Kasumi-1 (cell line): ENCODE results near the gene MYH3.
"Not testable (repeated sequence)": the region's sequence is repeated elsewhere in the genome, so short reads cannot be mapped to it uniquely, and the experiment has no call there.

Experiments used
- DNase-seq, 2 experiments: peaks; one replicate each; lab custom pipeline; 2025; lab: John Stamatoyannopoulos, UW

Gene MYH3

DNA sequence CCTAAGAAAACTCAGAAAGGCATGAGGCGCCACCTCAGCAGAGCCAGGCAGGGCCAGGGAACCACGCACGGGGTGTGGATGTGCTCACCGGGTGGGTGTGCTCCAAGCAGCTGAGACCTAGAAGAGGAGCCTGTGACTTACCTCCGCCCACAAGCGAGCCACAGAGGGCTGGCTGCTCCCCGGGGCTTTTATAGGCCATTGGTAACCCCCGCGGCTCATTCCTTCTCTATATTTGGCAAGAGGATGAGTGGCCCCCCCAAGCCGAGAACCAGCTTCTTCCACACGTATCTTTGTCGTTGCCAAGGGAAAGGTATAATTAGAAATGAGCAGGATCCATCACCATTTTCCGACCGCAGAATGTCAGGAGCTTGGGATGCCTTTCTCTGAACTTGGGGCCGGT lies at the start of gene MYH3:
Gene MYH3 (minus strand): TSS at position 162 of the 400 bp plus-strand sequence. CDS start 2,245 bp downstream, outside the sequence.
- no peak for DNase-seq

DNA sequence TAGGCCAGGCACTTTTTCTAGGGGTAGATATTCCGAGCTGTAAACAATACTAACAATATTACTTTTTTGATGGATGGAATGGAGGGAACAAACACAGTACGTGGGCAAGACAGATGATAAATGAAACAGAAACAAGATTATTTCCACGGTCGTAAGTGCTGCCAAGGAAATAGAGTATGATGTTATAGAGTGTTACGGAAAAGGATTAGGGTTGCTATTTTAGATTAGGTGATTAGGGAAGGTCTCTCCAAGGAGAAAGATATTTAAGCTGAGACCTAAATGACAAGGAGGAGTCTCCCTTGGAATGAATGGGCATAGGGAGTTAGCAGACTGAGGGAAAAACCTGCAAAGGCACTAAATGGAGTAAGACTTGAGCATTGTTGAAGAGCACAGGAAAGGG lies 48.6 kb upstream of the MYH3 start:
- no peak for DNase-seq

DNA sequence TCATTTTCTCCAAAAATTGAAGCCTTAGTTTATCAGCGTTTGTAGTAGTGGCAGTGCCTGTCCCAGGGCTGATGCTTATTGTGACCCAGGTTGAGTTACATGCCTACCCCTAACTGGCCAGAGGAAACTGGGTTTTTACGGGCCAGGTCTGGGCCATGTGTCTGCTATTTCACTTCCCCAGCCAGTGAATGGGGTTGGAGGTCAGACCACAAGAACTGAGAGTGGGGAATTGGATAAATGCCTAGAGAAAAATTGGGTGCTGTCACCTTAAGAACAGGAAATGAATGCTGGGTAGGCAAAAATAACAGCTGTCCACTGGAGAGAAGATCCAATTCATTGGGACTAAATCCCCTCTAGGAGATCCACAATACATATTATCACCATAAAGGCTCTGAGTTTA lies 45.5 kb upstream of the MYH3 start:
- DNase-seq: peak in 1 of 2 experiments; percentile 5

DNA sequence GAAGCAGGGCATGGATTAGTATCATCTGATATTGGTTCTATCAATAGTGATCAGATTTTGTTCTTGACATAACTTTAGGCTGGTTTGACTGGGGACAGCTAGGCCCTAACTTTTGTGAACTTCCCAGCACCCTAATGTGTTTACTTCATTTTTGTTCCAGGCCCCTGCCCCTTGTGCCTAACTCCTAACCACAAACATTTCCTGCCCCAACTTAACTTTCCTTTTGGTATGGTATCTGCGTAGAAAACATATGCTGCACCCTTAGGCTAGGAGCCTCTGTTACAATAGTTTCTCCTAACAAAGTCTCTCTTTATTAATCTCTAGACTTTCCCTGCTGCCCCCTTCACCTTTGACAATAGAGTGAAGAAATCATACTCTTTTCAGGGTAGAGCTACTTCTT lies 42.7 kb upstream of the MYH3 start:
- DNase-seq: peak; percentile 5 to 21

DNA sequence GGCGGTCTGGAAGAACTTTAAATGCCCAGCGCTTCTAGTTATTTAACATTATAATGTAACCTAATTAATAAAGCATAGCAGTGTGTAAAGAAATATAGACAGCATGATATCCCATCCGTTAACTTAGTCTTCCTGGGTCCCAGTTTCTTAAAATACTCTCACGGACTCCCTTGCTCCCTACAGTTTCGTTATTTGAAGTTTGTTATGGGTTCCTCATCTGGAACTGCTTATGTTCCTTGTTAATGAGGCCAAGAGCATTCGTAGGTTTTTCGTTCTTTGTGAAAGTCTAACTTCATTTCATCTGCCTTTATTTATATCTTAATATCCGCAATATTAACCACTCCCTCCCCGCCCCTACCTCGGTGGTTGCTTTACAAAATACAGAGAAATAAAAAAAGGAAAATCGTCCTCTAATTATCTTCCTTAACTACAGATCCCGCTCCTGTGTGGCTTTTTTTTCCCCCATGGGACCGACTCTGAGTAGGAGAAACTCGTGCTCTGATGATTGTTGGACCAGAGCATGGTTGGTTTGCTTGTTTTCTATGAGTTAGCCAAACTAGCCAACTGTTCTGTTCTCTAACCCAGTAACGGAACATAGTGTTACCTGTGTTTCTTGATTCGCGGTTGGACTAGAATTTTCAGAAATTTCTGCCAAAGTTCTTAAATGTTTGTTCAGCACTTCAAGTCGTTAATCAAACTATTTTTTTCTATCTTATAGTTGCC lies 41.1 kb upstream of the MYH3 start:
- peak in 1 of 2 experiments; percentile 1 for DNase-seq

DNA sequence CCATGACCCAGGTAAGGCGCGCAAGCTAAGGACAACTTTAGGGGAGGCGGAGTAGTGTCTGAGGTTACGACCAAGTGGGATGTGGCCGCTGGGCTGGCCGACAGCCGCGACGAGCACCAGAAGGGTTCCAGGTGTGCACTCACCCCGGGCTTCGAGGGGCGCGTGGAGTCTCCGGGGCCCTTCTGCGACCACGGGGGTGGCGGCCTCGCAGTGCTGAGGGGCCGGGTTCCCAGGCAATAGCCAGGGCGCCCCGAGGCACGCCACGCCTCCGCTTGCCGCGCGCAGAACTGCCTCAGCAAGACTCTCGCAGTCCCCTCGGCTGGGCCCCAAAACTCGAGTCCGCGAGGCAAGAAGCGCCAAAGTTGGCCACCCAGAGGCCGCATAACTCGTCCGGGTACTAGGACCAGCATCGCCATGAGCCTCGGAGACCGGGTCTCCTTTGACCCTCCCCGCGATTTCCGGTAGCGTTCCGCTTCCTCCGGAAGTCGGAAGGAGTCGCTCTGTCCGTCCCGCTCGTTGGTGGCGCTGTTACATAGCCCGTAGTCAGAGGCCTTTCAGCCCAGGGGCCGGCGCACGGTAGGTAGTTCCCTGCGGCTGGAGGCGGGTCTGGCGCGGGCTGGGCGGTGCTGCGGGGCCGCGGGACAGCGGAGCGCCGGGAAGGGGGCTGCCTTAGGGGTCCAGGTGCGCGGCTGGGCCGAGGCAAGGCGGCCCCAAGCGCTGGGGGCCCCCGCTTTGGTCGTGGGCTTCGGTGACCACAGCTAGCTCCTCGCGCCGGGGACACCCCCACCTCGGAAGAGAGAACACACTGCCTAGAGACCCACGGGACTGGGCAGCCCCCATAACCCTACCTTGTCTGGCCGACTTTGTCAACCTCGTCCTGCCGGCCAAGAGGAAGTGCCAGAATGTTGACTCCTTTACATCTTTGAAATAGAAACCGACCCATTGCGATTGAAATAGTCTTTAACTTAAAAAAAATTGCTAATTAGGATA lies 40.3 kb upstream of the MYH3 start, which contains the start of the genes ADPRM and SCO1:
Gene ADPRM (plus strand): TSS at position 503 of the 990 bp plus-strand sequence. CDS start 7,333 bp downstream, outside the sequence.
Gene SCO1 (minus strand): TSS at position 442 of the 990 bp plus-strand sequence. CDS start 26 bp downstream, at position 416.
- DNase-seq: peak; percentile 68 to 72

DNA sequence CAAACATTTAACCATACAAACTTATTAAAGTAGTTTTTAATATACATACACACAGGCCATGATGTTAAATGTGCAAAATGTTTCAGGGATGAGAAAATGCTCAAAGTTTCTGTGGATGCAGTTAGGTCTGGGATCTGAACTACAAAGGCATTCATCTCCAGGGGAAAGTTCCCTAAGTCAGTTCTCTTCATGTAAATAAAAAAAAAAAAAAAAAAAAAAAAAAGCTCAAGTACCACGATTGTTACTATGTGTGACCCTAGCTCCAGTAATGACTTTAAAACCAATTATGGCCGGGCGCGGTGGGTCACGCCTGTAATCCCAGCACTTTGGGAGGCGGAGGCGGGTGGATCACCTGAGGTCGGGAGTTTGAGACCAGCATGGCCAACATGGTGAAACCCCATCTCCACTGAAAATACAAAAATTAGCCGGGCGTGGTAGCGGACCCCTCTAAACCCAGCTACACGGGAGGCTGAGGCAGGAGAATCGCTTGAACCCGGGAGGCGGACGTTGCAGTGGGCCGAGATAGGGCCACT lies 38.8 kb upstream of the MYH3 start:
- DNase-seq: not testable (repeated sequence)

DNA sequence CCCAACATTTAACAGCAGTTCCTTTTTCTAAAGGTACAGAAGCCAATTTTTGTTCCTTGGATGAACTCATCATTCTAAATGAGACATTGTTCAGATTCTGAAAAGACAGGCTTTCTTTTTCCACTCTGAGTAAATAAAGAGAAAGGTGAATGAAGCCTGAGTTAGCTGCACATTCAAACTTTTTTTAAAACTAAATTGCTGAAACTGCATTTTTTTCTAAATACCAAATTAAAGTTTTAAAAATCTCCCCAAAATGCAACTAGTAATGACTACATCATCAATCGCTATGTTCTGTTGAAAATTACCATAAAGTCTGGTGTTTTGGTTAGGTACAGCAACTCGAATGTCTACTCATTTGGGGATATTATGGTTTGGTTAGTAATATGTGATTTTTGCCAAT lies 30.4 kb upstream of the MYH3 start:
- DNase-seq: no peak

DNA sequence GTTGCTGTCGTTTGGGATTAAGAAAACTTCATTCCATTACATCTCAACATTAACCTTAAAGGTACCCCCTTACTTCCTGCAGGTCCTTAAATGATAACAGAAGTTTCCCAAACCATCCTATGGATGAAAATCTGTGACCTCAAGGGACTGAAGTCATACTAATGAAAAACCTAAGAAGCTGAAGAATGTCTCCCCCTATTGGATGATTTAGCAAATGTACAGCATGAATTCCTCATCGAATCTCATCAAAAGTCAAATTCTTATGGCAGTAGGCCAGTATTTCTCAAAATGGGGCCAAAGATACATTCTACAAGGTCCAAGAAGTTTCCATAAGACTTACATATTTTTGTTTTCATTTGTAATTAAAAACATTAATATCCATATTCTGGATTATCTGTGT lies 26.7 kb upstream of the MYH3 start:
- DNase-seq: peak; percentile 34 to 52

DNA sequence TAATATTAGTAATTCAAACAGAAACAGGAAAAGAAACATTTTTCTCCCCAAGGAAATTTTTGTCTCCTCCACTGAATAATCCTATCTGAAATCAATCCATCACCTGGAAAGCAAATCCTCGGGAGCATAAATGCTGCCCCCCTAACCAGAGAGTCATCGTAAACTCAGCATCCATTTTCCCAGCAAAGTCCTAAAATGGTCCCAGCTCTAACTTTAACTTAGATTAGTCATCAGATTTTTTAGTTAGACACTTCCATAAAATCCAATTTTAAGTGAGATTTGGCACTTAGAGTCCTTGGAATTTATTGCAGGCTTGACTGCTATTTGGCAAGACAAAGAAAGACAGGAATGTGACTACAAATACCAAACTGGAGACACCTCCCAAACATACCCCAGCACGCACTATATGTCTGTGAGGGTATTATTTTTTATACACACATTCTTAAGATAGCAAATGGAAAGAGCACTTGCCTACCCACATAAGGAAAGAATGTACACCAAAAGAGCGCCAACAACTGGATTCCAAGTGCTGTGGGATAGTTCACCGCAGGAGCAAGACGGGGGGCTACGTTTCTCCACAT lies 24.8 kb upstream of the MYH3 start:
- no peak for DNase-seq

DNA sequence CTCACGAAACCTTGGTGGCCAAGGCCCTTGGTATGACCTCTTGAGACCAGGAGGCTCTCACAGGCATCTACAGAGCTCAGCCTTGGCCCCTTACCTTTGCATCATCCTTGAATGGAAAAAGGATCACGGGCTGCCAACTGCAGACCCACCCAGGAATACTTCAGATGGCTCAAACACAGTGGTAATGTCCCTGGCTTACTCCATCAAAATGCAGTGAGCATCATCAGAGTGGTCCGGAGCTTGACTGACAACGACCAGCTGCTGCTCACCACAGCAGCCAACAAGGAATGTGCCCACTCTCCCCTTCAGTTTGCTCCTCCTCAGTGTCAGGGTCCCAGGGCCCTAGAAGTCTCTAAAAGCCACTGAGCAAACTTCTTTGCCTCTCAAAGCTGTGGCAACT lies 17.6 kb upstream of the MYH3 start:
- no peak for DNase-seq

DNA sequence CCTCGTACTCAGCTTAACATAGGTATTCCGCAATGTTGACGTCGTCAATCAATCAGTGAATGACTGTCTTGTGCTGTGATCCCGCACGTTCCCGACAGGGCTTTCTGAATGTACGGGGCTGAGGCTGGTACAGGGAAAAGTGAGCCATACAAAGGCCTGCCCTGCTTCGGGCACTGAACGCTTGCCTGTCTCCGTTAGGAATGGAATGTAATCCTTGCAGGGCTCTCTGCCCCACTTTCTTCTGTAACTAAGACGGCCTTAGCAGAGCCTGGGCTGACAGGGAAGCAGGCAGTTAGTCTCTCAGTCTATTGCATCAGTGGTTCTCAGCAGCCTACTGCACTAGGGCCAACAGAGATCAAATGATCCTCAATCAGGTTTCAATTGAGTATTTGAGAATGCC lies 16.2 kb upstream of the MYH3 start:
- no peak for DNase-seq

DNA sequence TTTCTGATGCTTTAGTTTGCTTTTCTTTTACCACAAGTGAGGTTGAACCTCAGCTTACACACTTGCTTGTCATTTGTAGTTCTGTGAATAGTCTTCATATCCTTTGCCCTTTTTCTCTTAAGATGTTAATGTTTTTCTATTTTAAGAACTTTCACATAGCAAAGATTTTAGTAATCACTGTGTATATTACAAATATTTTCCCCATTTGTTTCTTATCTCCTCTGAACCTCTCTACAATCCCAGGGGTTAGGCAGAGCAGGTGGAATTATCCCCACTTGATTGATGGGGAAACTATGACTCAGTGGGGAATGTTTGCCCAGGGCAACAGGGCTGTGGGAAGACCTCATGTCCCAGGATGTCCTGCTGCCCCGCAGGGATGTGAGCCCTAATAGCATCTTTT lies 11.7 kb upstream of the MYH3 start:
- no peak for DNase-seq

DNA sequence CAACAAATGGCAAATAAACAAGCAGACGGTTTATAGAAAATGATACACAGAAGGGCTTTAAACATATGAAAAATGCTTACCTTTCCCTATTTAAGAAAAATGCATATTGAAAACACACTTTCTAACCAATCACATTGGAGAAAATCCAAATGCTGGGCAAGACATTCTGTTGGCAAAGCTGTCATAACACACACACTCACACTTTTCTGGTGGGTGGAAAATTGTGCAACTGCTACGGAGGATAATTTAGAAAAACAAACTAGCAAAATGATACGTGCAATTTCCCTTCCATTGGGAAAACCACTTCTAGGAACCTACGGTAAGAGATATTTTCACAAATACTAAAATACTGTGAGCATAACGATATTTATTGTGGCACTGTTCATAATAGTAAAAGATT lies 9.8 kb upstream of the MYH3 start:
- DNase-seq: no peak

DNA sequence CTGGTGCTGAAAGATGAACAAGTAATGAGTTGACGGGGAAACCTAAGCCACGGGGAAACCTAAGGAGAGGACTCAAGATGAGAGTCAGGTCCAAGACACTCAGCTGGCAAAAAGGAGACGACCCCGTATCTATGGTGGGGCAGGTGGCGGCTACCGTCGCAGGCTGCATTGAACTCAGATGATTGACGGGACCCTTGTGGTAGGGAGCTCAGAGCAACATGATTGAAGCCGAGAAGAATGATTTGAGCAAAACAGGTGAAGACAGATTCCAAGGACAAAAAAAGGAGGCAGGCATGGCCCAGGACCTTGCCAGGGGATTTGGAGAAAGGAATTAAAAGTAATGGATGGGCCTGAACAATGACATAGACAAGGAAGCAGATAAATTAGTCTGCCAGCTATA lies 7.5 kb upstream of the MYH3 start:
- DNase-seq: no peak

DNA sequence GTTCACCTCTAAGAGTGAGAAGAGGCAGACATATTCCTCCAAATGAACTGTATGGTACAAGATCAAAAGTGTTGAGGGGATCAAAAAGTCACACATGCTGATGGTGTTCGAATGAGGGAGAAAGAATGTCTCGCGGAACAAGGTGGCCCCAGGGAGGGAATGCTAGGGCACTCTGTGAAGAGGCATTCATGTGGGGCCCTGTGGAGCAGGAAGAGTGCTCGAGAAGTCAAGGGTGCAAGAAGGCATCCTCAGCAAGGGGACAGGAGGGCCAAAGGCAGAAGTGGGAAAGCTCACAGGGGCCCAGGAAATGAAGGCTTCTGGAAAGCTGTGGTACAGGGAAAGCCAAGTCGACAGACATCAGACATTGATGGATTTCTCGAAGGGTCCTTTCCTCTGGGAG lies 6.1 kb upstream of the MYH3 start:
- DNase-seq: no peak

DNA sequence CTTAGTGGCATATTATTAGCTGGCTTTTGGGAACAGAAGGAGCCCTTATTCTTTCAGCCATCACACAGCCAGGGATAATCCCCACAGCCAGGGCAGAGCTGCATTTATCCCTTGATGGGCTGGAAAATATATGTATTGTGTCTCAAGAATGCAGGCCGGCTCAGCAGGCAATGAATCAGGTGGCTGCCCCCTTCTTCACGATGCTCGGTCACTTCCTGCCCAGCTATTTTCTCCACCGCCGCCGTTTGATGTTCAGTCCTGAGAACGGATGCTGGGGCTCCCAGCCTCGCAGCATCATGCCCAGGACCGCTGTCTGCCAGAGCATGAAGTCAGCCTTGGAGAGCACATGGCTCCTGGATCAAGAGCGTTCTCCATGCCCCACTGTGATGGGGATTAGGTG lies 4.3 kb upstream of the MYH3 start:
- DNase-seq: no peak

DNA sequence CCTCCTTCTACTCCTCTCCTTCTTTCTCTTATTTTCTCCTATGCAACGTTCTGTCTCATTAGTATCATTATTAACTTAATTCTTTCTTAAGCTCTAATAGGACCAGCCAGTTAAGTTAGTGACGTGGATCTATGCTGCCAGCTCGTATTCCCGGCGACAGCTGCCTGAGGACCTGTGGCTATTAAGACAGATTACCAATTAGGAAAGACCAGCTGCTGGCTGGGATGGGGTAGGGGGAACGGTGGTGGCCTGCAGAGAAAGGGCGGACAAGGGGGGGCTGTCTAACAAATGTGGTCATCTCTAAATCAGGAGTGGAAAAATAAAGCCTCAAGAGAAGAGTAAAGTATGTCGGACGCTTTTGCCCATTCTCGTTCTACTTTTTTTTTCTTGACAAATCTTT lies 770 bp upstream of the MYH3 start:
- DNase-seq: no peak

DNA sequence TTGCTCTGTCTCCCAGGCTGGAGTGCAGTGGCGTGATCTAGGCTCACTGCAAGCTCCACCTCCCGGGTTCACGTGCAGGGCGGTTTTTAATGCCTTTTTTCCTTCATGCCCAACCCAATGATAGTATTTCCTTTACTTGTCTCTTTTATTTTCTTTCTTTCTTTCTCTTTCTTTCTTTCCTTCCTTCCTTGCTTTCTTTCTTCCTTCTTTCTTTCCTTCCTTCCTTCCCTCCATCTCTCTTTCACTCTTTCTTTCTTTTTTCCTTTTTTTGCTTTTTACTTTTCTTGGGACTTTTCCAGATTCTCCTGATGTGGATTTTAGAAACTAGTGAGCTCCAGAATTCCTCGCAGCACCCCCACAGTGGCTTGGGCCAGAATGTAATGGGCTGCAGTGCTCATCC lies 3.1 kb downstream of the MYH3 start:
- DNase-seq: no peak

DNA sequence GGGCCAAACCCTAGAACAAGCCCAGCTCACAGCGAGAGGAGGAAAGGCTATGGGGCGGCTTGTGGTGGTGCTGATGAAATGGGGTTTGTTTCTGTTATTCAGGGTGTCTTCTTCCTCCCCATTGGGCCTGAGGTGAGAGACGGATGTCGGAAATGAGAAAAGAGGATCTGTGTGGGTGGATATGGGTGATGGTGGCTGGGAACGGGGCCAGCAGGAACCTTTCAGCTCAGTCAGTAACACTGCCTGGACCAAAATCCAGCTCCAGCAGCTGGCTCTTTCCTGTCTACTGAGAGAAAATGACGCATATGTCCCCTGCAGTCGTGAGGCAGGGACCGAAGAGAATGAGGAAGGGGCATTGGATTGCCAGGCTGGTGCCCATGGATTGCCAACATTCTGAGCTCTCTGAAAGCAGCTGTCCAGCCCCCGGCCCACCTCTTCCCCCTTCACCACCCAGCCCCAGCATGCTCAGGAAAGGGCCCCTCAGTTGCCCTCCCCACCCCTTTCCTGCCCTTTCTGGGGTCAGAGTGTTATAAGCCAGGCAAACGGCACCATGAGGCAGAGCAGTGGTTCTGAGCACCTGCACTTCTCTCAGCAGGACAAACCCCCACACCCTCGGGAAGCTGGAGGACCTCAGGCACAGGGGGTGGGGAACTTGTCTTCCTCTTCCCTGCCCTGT lies 4.0 kb downstream of the MYH3 start:
- peak; percentile 68 to 74 for DNase-seq

DNA sequence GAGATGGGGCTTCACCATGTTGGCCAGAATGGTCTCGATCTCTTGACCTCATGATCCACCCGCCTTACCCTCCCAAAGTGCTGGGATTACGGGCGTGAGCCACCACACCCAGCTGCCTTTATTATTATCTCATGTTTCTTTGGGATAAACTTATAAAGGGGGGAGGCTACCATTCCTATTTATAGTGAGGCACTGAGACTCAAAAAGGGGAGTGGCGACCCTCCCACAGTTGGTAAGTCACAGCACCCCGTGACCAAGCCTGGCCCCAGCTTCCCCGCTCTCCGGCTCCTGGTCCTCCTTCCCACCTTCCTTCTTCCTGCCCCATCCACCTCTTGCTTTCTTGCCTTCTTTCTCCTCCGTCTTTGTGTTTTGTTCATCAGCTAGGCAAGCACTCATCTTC lies 5.2 kb downstream of the MYH3 start:
- no peak for DNase-seq

DNA sequence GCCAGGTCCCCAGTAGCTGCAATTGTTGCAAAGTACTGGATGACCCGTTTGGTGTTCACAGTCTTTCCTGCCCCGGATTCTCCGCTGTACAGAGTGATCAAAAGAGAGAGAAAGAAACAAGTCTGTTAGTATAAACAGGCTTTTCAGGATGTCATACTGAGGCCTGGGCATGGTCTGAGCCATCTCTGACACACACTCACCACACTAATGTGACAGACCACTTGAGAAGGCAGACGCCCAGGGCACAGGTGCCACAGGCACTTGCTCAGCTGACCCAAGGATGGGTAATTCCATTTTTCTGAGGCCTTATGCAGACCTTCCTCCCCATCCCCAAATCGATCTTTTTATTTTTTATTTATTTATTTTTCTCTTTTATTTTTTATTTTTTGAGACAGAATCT lies 7.5 kb downstream of the MYH3 start:
- DNase-seq: no peak
